Neuron (in vitro differentiated cells): ENCODE results near the gene TGFBI.

Experiments
- H2AFZ ChIP-seq: one replicate; pipeline ENCODE4 v1.6.1; 2013; ENCODE audit warnings: low read depth, mild to moderate bottlenecking, inconsistent platforms, low read length, moderate library complexity
- H3K27me3 ChIP-seq: one replicate; pipeline ENCODE4 v1.6.1; 2013; ENCODE audit warnings: low read length; ENCODE audit not compliant: insufficient read depth
- H3K36me3 ChIP-seq: one replicate; pipeline ENCODE4 v1.6.1; 2013; ENCODE audit warnings: low read length; ENCODE audit not compliant: insufficient read depth
- H3K4me1 ChIP-seq: one replicate; pipeline ENCODE4 v1.6.1; 2013; ENCODE audit warnings: low read length; ENCODE audit not compliant: insufficient read depth
- H3K4me3 ChIP-seq: 2 replicates; pipeline ENCODE4 v1.5.1; 2013; ENCODE audit warnings: mild to moderate bottlenecking, low read length, moderate library complexity
- H3K9me3 ChIP-seq: one replicate; pipeline ENCODE4 v1.6.1; 2013; ENCODE audit warnings: low read length

The TGFBI gene

GRCh38 chr5:136028782-136029742, at the start of gene TGFBI:
Gene TGFBI (plus strand): TSS chr5:136028988. CDS start chr5:136029056, 68 bp downstream.
- Histone ChIP-seq H3K36me3 (no peaks in the 10 kb centered on the region), H3K27me3 (peaks cover 50% of the 10 kb centered on the region), H3K9me3 (no peaks in the 10 kb centered on the region), H3K4me1 (no peaks in the 10 kb centered on the region), H3K4me3 (no peak within 1 kb of the TSS), H2AFZ (no peak within 1 kb of the TSS)

- no peak overlapping the region for H3K4me3 ChIP-seq
- no peak overlapping the region for H2AFZ ChIP-seq
- H3K27me3 ChIP-seq: no peaks in the 10 kb centered on the region
- no peaks in the 10 kb centered on the region for H3K9me3 ChIP-seq
- H3K36me3 ChIP-seq: no peaks in the 10 kb centered on the region
- no peaks in the 10 kb centered on the region for H3K4me1 ChIP-seq
These were observed 49.8 kb upstream of the TGFBI start for GRCh38 chr5:135978993-135979392.

- H3K9me3 ChIP-seq: no peaks in the 10 kb centered on the region
- no peak overlapping the region for H2AFZ ChIP-seq
- no peaks in the 10 kb centered on the region for H3K4me1 ChIP-seq
- no peaks in the 10 kb centered on the region for H3K36me3 ChIP-seq
- no peaks in the 10 kb centered on the region for H3K27me3 ChIP-seq
- H3K4me3 ChIP-seq: no peak overlapping the region
These were observed 49.3 kb upstream of the TGFBI start for GRCh38 chr5:135979510-135979909.

- Histone ChIP-seq H3K4me1 (no peaks in the 10 kb centered on the region), H3K4me3 (no peak overlapping the region), H3K9me3 (no peaks in the 10 kb centered on the region), H3K27me3 (no peaks in the 10 kb centered on the region), H2AFZ (no peak overlapping the region), H3K36me3 (no peaks in the 10 kb centered on the region)
These were observed 48.2 kb upstream of the TGFBI start for GRCh38 chr5:135980620-135981019.

- no peaks in the 10 kb centered on the region for H3K36me3 ChIP-seq
- H3K9me3 ChIP-seq: no peaks in the 10 kb centered on the region
- no peak overlapping the region for H3K4me3 ChIP-seq
- H2AFZ ChIP-seq: no peak overlapping the region
- H3K27me3 ChIP-seq: no peaks in the 10 kb centered on the region
- H3K4me1 ChIP-seq: no peaks in the 10 kb centered on the region
These were observed 42.8 kb upstream of the TGFBI start for GRCh38 chr5:135985951-135986350.

- Histone ChIP-seq H2AFZ (no peak overlapping the region), H3K27me3 (no peaks in the 10 kb centered on the region), H3K4me1 (no peaks in the 10 kb centered on the region), H3K36me3 (no peaks in the 10 kb centered on the region), H3K4me3 (no peak overlapping the region), H3K9me3 (no peaks in the 10 kb centered on the region)
These were observed 42.4 kb upstream of the TGFBI start for GRCh38 chr5:135986401-135986800.

GRCh38 chr5:135986891-135987401, 41.8 kb upstream of the TGFBI start:
- Histone ChIP-seq H3K4me1 (no peaks in the 10 kb centered on the region), H3K36me3 (no peaks in the 10 kb centered on the region), H2AFZ (no peak overlapping the region), H3K9me3 (no peaks in the 10 kb centered on the region), H3K4me3 (no peak overlapping the region), H3K27me3 (no peaks in the 10 kb centered on the region)

- no peak overlapping the region for H2AFZ ChIP-seq
- H3K36me3 ChIP-seq: no peaks in the 10 kb centered on the region
- H3K4me1 ChIP-seq: no peaks in the 10 kb centered on the region
- no peak overlapping the region for H3K4me3 ChIP-seq
- H3K27me3 ChIP-seq: no peaks in the 10 kb centered on the region
- no peaks in the 10 kb centered on the region for H3K9me3 ChIP-seq
These were observed 40.2 kb upstream of the TGFBI start for GRCh38 chr5:135988546-135988945.

GRCh38 chr5:135989686-135990085, 39.1 kb upstream of the TGFBI start:
- Histone ChIP-seq H2AFZ (no peak overlapping the region), H3K27me3 (no peaks in the 10 kb centered on the region), H3K9me3 (no peaks in the 10 kb centered on the region), H3K4me3 (no peak overlapping the region), H3K4me1 (no peaks in the 10 kb centered on the region), H3K36me3 (no peaks in the 10 kb centered on the region)

- Histone ChIP-seq H3K27me3 (no peaks in the 10 kb centered on the region), H2AFZ (no peak overlapping the region), H3K36me3 (no peaks in the 10 kb centered on the region), H3K9me3 (no peaks in the 10 kb centered on the region), H3K4me1 (no peaks in the 10 kb centered on the region), H3K4me3 (no peak overlapping the region)
These were observed 38.1 kb upstream of the TGFBI start for GRCh38 chr5:135990528-135991255.

- Histone ChIP-seq H3K4me3 (no peak overlapping the region), H3K4me1 (no peaks in the 10 kb centered on the region), H2AFZ (no peak overlapping the region), H3K9me3 (no peaks in the 10 kb centered on the region), H3K36me3 (no peaks in the 10 kb centered on the region), H3K27me3 (no peaks in the 10 kb centered on the region)
These were observed 37.4 kb upstream of the TGFBI start for GRCh38 chr5:135991429-135991828.

- Histone ChIP-seq H3K27me3 (no peaks in the 10 kb centered on the region), H3K9me3 (no peaks in the 10 kb centered on the region), H3K36me3 (no peaks in the 10 kb centered on the region), H3K4me1 (no peaks in the 10 kb centered on the region), H2AFZ (no peak overlapping the region), H3K4me3 (no peak overlapping the region)
These were observed 35.4 kb upstream of the TGFBI start for GRCh38 chr5:135993335-135993879.
